HEK293 (cell line): ENCODE measurements around the gene VTN.
A peak's percentile ranks its signal among the peaks of the same experiment; 100 is the strongest.

Source experiments
- KLF17 ChIP-seq: fragments of 450-650 bp; formaldehyde crosslinking; IDR thresholded peaks from 2 replicates; pipeline ENCODE4 v1.5.1; 2016; ENCODE audit warnings: missing biosample characterization, missing genetic modification characterization
- PRDM10 ChIP-seq: fragments of 450-650 bp; formaldehyde crosslinking; IDR thresholded peaks from 2 replicates; pipeline ENCODE4 v1.5.1; 2016; ENCODE audit warnings: missing biosample characterization, missing genetic modification characterization
- PRDM2 ChIP-seq: fragments of 450-650 bp; formaldehyde crosslinking; IDR thresholded peaks from 2 replicates; pipeline ENCODE4 v1.5.1; 2016; ENCODE audit warnings: missing biosample characterization, missing genetic modification characterization, borderline replicate concordance
- PRDM6 ChIP-seq: fragments of 450-650 bp; formaldehyde crosslinking; IDR thresholded peaks from 2 replicates; pipeline ENCODE4 v1.5.1; 2017; ENCODE audit warnings: missing biosample characterization, missing genetic modification characterization
- SCRT1 ChIP-seq: fragments of 450-650 bp; formaldehyde crosslinking; IDR thresholded peaks from 2 replicates; pipeline ENCODE4 v1.5.1; 2016; ENCODE audit warnings: missing biosample characterization, missing genetic modification characterization, borderline replicate concordance
- SCRT2 ChIP-seq: fragments of 450-650 bp; formaldehyde crosslinking; IDR thresholded peaks from 2 replicates; pipeline ENCODE4 v1.5.1; 2016; ENCODE audit warnings: missing biosample characterization, missing genetic modification characterization
- WT1 ChIP-seq: fragments of 450-650 bp; formaldehyde crosslinking; IDR thresholded peaks from 2 replicates; pipeline ENCODE4 v1.5.1; 2016; ENCODE audit warnings: missing biosample characterization, missing genetic modification characterization
- ZBTB1 ChIP-seq: fragments of 450-650 bp; formaldehyde crosslinking; IDR thresholded peaks from 2 replicates; pipeline ENCODE4 v1.5.1; 2016; ENCODE audit warnings: missing biosample characterization, missing genetic modification characterization
- ZBTB44 ChIP-seq: fragments of 450-650 bp; IDR thresholded peaks from 2 replicates; pipeline ENCODE4 v1.5.1; 2018; ENCODE audit warnings: missing biosample characterization, mild to moderate bottlenecking, missing genetic modification characterization
- ZBTB7A ChIP-seq: fragments of 450-650 bp; formaldehyde crosslinking; IDR thresholded peaks from 2 replicates; pipeline ENCODE4 v1.5.1; 2016; ENCODE audit warnings: low read depth, missing biosample characterization, missing genetic modification characterization
- ZFP41 ChIP-seq: fragments of 450-650 bp; formaldehyde crosslinking; IDR thresholded peaks from 2 replicates; pipeline ENCODE4 v1.5.1; 2016; ENCODE audit warnings: missing biosample characterization, missing genetic modification characterization, borderline replicate concordance
- ZIC2 ChIP-seq: fragments of 450-650 bp; formaldehyde crosslinking; IDR thresholded peaks from 2 replicates; pipeline ENCODE4 v1.5.1; 2016; ENCODE audit warnings: missing biosample characterization, missing genetic modification characterization
- ZNF10 ChIP-seq: fragments of 450-650 bp; formaldehyde crosslinking; IDR thresholded peaks from 2 replicates; pipeline ENCODE4 v1.5.1; 2017; ENCODE audit warnings: missing biosample characterization, missing genetic modification characterization
- ZNF133 ChIP-seq: fragments of 450-650 bp; formaldehyde crosslinking; IDR thresholded peaks from 2 replicates; pipeline ENCODE4 v1.5.1; 2016; ENCODE audit warnings: missing biosample characterization, missing genetic modification characterization
- ZNF146 ChIP-seq: fragments of 450-650 bp; formaldehyde crosslinking; IDR thresholded peaks from 2 replicates; pipeline ENCODE4 v1.5.1; 2016; ENCODE audit warnings: missing biosample characterization, missing genetic modification characterization
- ZNF202 ChIP-seq: fragments of 450-650 bp; formaldehyde crosslinking; IDR thresholded peaks from 2 replicates; pipeline ENCODE4 v1.5.1; 2016; ENCODE audit warnings: missing biosample characterization, missing genetic modification characterization, borderline replicate concordance
- ZNF223 ChIP-seq: fragments of 450-650 bp; formaldehyde crosslinking; IDR thresholded peaks from 2 replicates; pipeline ENCODE4 v1.5.1; 2016; ENCODE audit warnings: missing biosample characterization, missing genetic modification characterization
- ZNF248 ChIP-seq: fragments of 450-650 bp; formaldehyde crosslinking; IDR thresholded peaks from 2 replicates; pipeline ENCODE4 v1.5.1; 2017; ENCODE audit warnings: missing biosample characterization, missing genetic modification characterization
- ZNF292 ChIP-seq: fragments of 450-650 bp; formaldehyde crosslinking; IDR thresholded peaks from 2 replicates; pipeline ENCODE4 v1.5.1; 2016; ENCODE audit warnings: low read depth, missing biosample characterization, missing genetic modification characterization, borderline replicate concordance
- ZNF324 ChIP-seq: fragments of 450-650 bp; formaldehyde crosslinking; IDR thresholded peaks from 2 replicates; pipeline ENCODE4 v1.5.1; 2016; ENCODE audit warnings: missing biosample characterization, missing genetic modification characterization
- ZNF354C ChIP-seq: fragments of 450-650 bp; formaldehyde crosslinking; IDR thresholded peaks from 2 replicates; pipeline ENCODE4 v1.5.1; 2016; ENCODE audit warnings: missing biosample characterization, missing genetic modification characterization, low read depth, borderline replicate concordance
- ZNF37A ChIP-seq: fragments of 450-650 bp; IDR thresholded peaks from 2 replicates; pipeline ENCODE4 v1.5.1; 2018; ENCODE audit warnings: missing biosample characterization, missing genetic modification characterization
- ZNF426 ChIP-seq: fragments of 450-650 bp; formaldehyde crosslinking; IDR thresholded peaks from 2 replicates; pipeline ENCODE4 v1.5.1; 2017; ENCODE audit warnings: missing biosample characterization, missing genetic modification characterization, mild to moderate bottlenecking, inconsistent platforms, moderate library complexity
- ZNF549 ChIP-seq: fragments of 450-650 bp; IDR thresholded peaks from 2 replicates; pipeline ENCODE4 v1.5.1; 2018; ENCODE audit warnings: missing biosample characterization, missing genetic modification characterization, mild to moderate bottlenecking, inconsistent platforms, moderate library complexity
- ZNF677 ChIP-seq: fragments of 450-650 bp; IDR thresholded peaks from 2 replicates; pipeline ENCODE4 v1.5.0; 2018; ENCODE audit warnings: missing biosample characterization, mild to moderate bottlenecking, missing genetic modification characterization, moderate library complexity

The VTN gene

GRCh38 chr17:28318759-28319597, 51.1 kb downstream of the VTN start, which contains the start of gene TMEM97 (continued):
- TF ChIP-seq ZBTB7A (tag by site-specific recombination) (peak; percentile 87; the same call in 1 of the 2 replicates), ZFP41 (no peak), KLF17 (tag by site-specific recombination) (peak; percentile 74), WT1 (tag by site-specific recombination) (peak; percentile 38; the same call in 1 of the 2 replicates), ZNF324 (tag by site-specific recombination) (0 out of 2 replicates have a peak, but pooled peaks have one; percentile 12), ZNF248 (tag by site-specific recombination) (no peak), ZNF677 (no peak), ZNF549 (tag by site-specific recombination) (no peak), PRDM10 (tag by site-specific recombination) (peak; percentile 79), ZBTB1 (tag by site-specific recombination) (no peak), ZBTB44 (tag by site-specific recombination) (no peak), ZNF133 (no peak), ZIC2 (tag by site-specific recombination) (no peak; the same call in 1 of the 2 replicates), SCRT2 (tag by site-specific recombination) (no peak), SCRT1 (tag by site-specific recombination) (no peak), ZNF426 (tag by site-specific recombination) (no peak), ZNF292 (tag by site-specific recombination) (no peak), ZNF37A (no peak), ZNF10 (0 out of 2 replicates have a peak, but pooled peaks have one; percentile 16), ZNF146 (tag by site-specific recombination) (0 out of 2 replicates have a peak, but pooled peaks have one; percentile 28), ZNF202 (tag by site-specific recombination) (no peak), PRDM6 (tag by site-specific recombination) (no peak), ZNF354C (tag by site-specific recombination) (no peak), ZNF223 (tag by site-specific recombination) (0 out of 2 replicates have a peak, but pooled peaks have one; percentile 66), PRDM2 (tag by site-specific recombination) (peak; percentile 71; the same call in 1 of the 2 replicates)
